ENCODE results near the gene ANO9.

Gene ANO9

GRCh38 chr11:473962-474785, 32.4 kb upstream of the ANO9 start:
- Mint-ChIP-seq H3K27ac (peak overlapping the region in 1 of 3 experiments; percentile 17), H3K27me3 (ENCODE audit: low read depth) (no peaks in the 10 kb centered on the region), H3K36me3 (ENCODE audit: low read depth) (peaks cover 1% of the 10 kb centered on the region)

DNA sequence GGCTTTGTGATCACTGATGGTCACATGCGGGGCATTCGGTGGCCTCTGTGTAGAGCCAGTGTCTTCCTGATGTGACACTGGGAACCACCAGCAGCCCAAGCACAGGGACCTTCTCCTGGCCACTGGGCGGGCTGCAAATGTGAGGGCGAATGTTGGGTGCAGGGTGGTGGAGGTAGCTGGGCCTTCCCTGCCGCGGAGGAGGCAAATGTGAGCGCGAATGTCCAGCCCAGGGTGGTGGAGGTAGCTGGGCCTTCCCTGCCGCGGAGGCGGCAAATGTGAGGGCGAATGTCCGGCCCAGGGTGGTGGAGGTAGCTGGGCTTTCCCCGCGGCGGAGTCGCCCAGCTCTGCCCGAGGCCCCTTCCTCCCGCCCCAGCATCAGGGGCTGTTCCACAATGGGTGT, 31.6 kb upstream of the ANO9 start:
- Mint-ChIP-seq H3K27ac (peak overlapping the region in 1 of 3 experiments; percentile 52), H3K4me1 (peaks cover 31% of the 10 kb centered on the region), H3K27me3 (ENCODE audit: low read depth) (no peaks in the 10 kb centered on the region), H3K36me3 (ENCODE audit: low read depth) (no peaks in the 10 kb centered on the region), H3K4me3 (no peak overlapping the region), H3K9me3 (no peaks in the 10 kb centered on the region)
- TF ChIP-seq CTCF (IDR thresholded peaks at IDR 0.05; ENCODE audit: unreplicated experiment in 3 of 3), result no peak

More at GRCh38 chr11:473962-474785, 32.4 kb upstream of the ANO9 start:
- Mint-ChIP-seq H3K4me3 (no peak overlapping the region), H3K4me1 (peaks cover 30% of the 10 kb centered on the region), H3K9me3 (no peaks in the 10 kb centered on the region)
- no peak for TF ChIP-seq CTCF (IDR thresholded peaks at IDR 0.05; ENCODE audit: unreplicated experiment in 3 of 3)

GRCh38 chr11:472816-473215, 31.0 kb upstream of the ANO9 start:
- Mint-ChIP-seq H3K27me3 (ENCODE audit: low read depth) (no peaks in the 10 kb centered on the region), H3K36me3 (ENCODE audit: low read depth) (no peaks in the 10 kb centered on the region), H3K4me1 (peaks cover 36% of the 10 kb centered on the region), H3K27ac (no peak overlapping the region), H3K4me3 (no peak overlapping the region), H3K9me3 (no peaks in the 10 kb centered on the region)
- TF ChIP-seq CTCF (IDR thresholded peaks at IDR 0.05; ENCODE audit: unreplicated experiment in 3 of 3), result no peak

GRCh38 chr11:472272-472671, 30.5 kb upstream of the ANO9 start:
- Mint-ChIP-seq H3K36me3 (ENCODE audit: low read depth) (no peaks in the 10 kb centered on the region), H3K4me1 (peaks cover 35% of the 10 kb centered on the region), H3K9me3 (no peaks in the 10 kb centered on the region), H3K4me3 (no peak overlapping the region), H3K27ac (no peak overlapping the region), H3K27me3 (ENCODE audit: low read depth) (no peaks in the 10 kb centered on the region)
- TF ChIP-seq CTCF (IDR thresholded peaks at IDR 0.05; ENCODE audit: unreplicated experiment in 3 of 3), result peak in 2 of 3 experiments; percentile 15 to 19

GRCh38 chr11:471468-472145, 29.8 kb upstream of the ANO9 start:
- Mint-ChIP-seq H3K27me3 (ENCODE audit: low read depth) (no peaks in the 10 kb centered on the region), H3K4me1 (peaks cover 29% of the 10 kb centered on the region), H3K36me3 (ENCODE audit: low read depth) (peaks cover 2% of the 10 kb centered on the region), H3K27ac (no peak overlapping the region), H3K9me3 (no peaks in the 10 kb centered on the region), H3K4me3 (no peak overlapping the region)
- TF ChIP-seq CTCF (IDR thresholded peaks at IDR 0.05; ENCODE audit: unreplicated experiment in 3 of 3), result no peak
